AG04449 (cell line): Measurements from ENCODE around the gene DRAM1.

Experiments used
- CTCF ChIA-PET: fragments of 350-600 bp; formaldehyde crosslinking; extraction: SDS; loops from one replicate; lab custom pipeline; 2021; ENCODE audit warnings: antibody characterized with exemption; lab: Yijun Ruan, JAX
- POLR2A ChIA-PET: fragments of 400-600, 350-600 bp; formaldehyde crosslinking; extraction: SDS; loops from one replicate; lab custom pipeline; 2020; ENCODE audit warnings: antibody characterized with exemption, inconsistent platforms; lab: Yijun Ruan, JAX
- DNase-seq: peaks from one replicate; pipeline ENCODE4 v3.0.0-alpha.2; 2010; ENCODE audit warnings: low read depth, low spot score
- H3K4me3 ChIP-seq: 2 replicates; pipeline ENCODE4 v1.5.1; 2011; ENCODE audit warnings: low read depth, mild to moderate bottlenecking, control low read depth, low read length
- CTCF ChIP-seq: IDR thresholded peaks from one replicate; pipeline ENCODE4 v1.5.1; 2011; ENCODE audit warnings: mild to moderate bottlenecking, moderate library complexity, low read length, control low read depth, inconsistent platforms; ENCODE audit not compliant: insufficient read depth; ENCODE audit errors: missing control alignments

Gene DRAM1

GRCh38 chr12:101939306-101939705 is 61.9 kb downstream of the DRAM1 start:
- H3K4me3 ChIP-seq: no peak overlapping the region
- ChIA-PET POLR2A (no interaction called here), CTCF (interaction anchor here (0.6 to 3.6 kb wide), 31 partner anchors 8 to 835 kb away, joined by 3 to 24 read pairs (median 4); no protein-coding TSS in a partner anchor)
- TF ChIP-seq CTCF: no peak
- DNase-seq: no peak

GRCh38 chr12:101939856-101940265 is 62.5 kb downstream of the DRAM1 start:
- ChIA-PET POLR2A (no interaction called here), CTCF (interaction anchor here (0.6 to 3.6 kb wide), 30 partner anchors 10 to 877 kb away, joined by 3 to 24 read pairs (median 4); no protein-coding TSS in a partner anchor)
- TF ChIP-seq CTCF: peak; percentile 75

GRCh38 chr12:101940400-101940950 is 63.1 kb downstream of the DRAM1 start:
- no peak for TF ChIP-seq CTCF
- ChIA-PET POLR2A (no interaction called here), CTCF (interaction anchor here (0.6 to 3.6 kb wide), 29 partner anchors 9 to 876 kb away, joined by 3 to 24 read pairs (median 4); no protein-coding TSS in a partner anchor)
- no peak for DNase-seq
- H3K4me3 ChIP-seq: no peak overlapping the region

More at GRCh38 chr12:101939856-101940265, 62.5 kb downstream of the DRAM1 start:
- DNase-seq: peak; percentile 41
- no peak overlapping the region for H3K4me3 ChIP-seq

- TF ChIP-seq CTCF: no peak
- POLR2A ChIA-PET: no interaction called here
- DNase-seq: no peak
- CTCF ChIA-PET: interaction anchor here (1.0 to 3.6 kb wide), 9 partner anchors 13 to 942 kb away, joined by 3 to 22 read pairs (median 4); no protein-coding TSS in a partner anchor
- H3K4me3 ChIP-seq: no peak overlapping the region
These were observed 64.2 kb downstream of the DRAM1 start for GRCh38 chr12:101941306-101942249.

GRCh38 chr12:101942250-101942605 is 64.8 kb downstream of the DRAM1 start:
- ChIA-PET CTCF (interaction anchor here (1.0 to 2.9 kb wide), 5 partner anchors 9 to 941 kb away, joined by 3 to 11 read pairs (median 4); no protein-coding TSS in a partner anchor), POLR2A (no interaction called here)
- DNase-seq: no peak
- no peak overlapping the region for H3K4me3 ChIP-seq
- no peak for TF ChIP-seq CTCF
